K562 (cell line): ENCODE measurements around the gene MRGPRX3. TPM values are rescaled to one million over a fixed set of nuclear protein-coding genes. Genes with fewer than 3 reads are reported as not detected.

Experiments used
- ATAC-seq: fragments of 200-7000 bp; cut with Tn5 transposase; 3 replicates; pipeline ENCODE4 v1.9.1; 2020; ENCODE audit warnings: moderate library complexity
- BruUV-seq: library from RNA; stranded (reverse); fragments of 400-500 nt; replicated peaks from 2 replicates; lab custom pipeline; 2021; lab: Mats Ljungman, UMichigan
- CTCF ChIA-PET: fragments of 300-600 bp; formaldehyde crosslinking; extraction: SDS; loops from one replicate; lab custom pipeline; 2021; ENCODE audit warnings: low intra/inter-chr PET ratio; lab: Yijun Ruan, JAX
- POLR2A ChIA-PET: fragments of 300-600, 350-650 bp; sonication (Branson Sonifier 250); formaldehyde crosslinking; extraction: SDS; loops from one replicate; lab custom pipeline; 2021; ENCODE audit warnings: antibody characterized with exemption, inconsistent platforms; lab: Yijun Ruan, JAX
- DNase-seq, 4 experiments: peaks; one replicate each; pipeline versions ENCODE4 v3.0.0 to v3.0.0-alpha.2; 2011 to 2018; ENCODE audit warnings: low spot score in 3 of 4, mixed read lengths in 3 of 4; ENCODE audit errors: extremely low read depth in 1 of 4
- FAIRE-seq: peaks from 2 replicates; lab custom pipeline; 2011; peaks lifted over from hg19 to GRCh38; lab: Jason Lieb, UNC
- H2AFZ ChIP-seq: 2 replicates; pipeline ENCODE4 v1.6.0; 2011; ENCODE audit warnings: low read depth, low read length, control low read depth, inconsistent platforms
- H3K27ac ChIP-seq: fragments of 200-600 bp; 3 replicates; pipeline ENCODE4 v1.8.0; 2011; ENCODE audit warnings: low read depth, mild to moderate bottlenecking, control low read depth, inconsistent platforms, low read length, moderate library complexity, mixed read lengths; ENCODE audit errors: extremely low read depth
- H3K27me3 ChIP-seq, 2 experiments: fragments of 300-600 bp in 1 of 2; 2 replicates in 1 of 2; 3 replicates in 1 of 2; pipeline versions ENCODE4 v1.6.0 to v1.8.0; 2011; ENCODE audit warnings: inconsistent platforms in 2 of 2, low read length in 2 of 2, mild to moderate bottlenecking in 1 of 2, mixed read lengths in 1 of 2, moderate library complexity in 1 of 2; ENCODE audit not compliant: control insufficient read depth in 2 of 2, insufficient read depth in 2 of 2
- H3K36me3 ChIP-seq: fragments of 300-600 bp; 3 replicates; pipeline ENCODE4 v1.8.0; 2011; ENCODE audit warnings: mild to moderate bottlenecking, low read length, inconsistent platforms; ENCODE audit not compliant: control insufficient read depth, insufficient read depth
- H3K4me1 ChIP-seq, 2 experiments: fragments of 200-600 bp in 1 of 2; replicated peaks in 1 of 2; 2 replicates in 1 of 2; 3 replicates in 1 of 2; pipeline versions ENCODE4 v1.5.1 to v1.8.0; 2011; ENCODE audit warnings: inconsistent platforms in 2 of 2, low read length in 2 of 2, mild to moderate bottlenecking in 1 of 2, mixed read lengths in 1 of 2, moderate library complexity in 1 of 2; ENCODE audit not compliant: control insufficient read depth in 2 of 2, insufficient read depth in 2 of 2
- H3K4me2 ChIP-seq: 2 replicates; pipeline ENCODE4 v1.6.1; 2011; ENCODE audit warnings: low read length, control low read depth, inconsistent platforms, mixed read lengths; ENCODE audit not compliant: insufficient read depth
- H3K4me3 ChIP-seq: fragments of 200-600 bp; sonication (generic), shearing (Covaris generic); 2 replicates; pipeline ENCODE4 v1.5.1; 2016; ENCODE audit warnings: control low read depth, inconsistent platforms
- H3K79me2 ChIP-seq: fragments of 200-600 bp; 3 replicates; pipeline ENCODE4 v1.8.0; 2011; ENCODE audit warnings: low read length, inconsistent platforms; ENCODE audit not compliant: control insufficient read depth, insufficient read depth
- H3K9ac ChIP-seq, 2 experiments: 2 replicates each; pipeline versions ENCODE4 v1.6.0 to v1.6.1; 2011; ENCODE audit warnings: low read depth in 2 of 2, low read length in 2 of 2, control low read depth in 1 of 2, inconsistent platforms in 1 of 2, mild to moderate bottlenecking in 1 of 2, mixed read lengths in 1 of 2; ENCODE audit not compliant: insufficient read depth in 1 of 2
- H3K9me1 ChIP-seq: one replicate; pipeline ENCODE4 v1.6.0; 2011; ENCODE audit warnings: inconsistent platforms, mild to moderate bottlenecking, low read length, moderate library complexity; ENCODE audit not compliant: control insufficient read depth, insufficient read depth
- H3K9me3 ChIP-seq: replicated peaks from 2 replicates; pipeline ENCODE4 v1.5.1; 2011; ENCODE audit warnings: low read depth, low read length, inconsistent platforms; ENCODE audit not compliant: control insufficient read depth, insufficient read depth
- H4K20me1 ChIP-seq: replicated peaks from 2 replicates; pipeline ENCODE4 v1.6.1; 2011; ENCODE audit warnings: low read length, inconsistent platforms, mixed read lengths; ENCODE audit not compliant: control insufficient read depth, insufficient read depth
- GATAD2B ChIP-seq: fragments of 450-650 bp; IDR thresholded peaks from 2 replicates; pipeline ENCODE4 v1.6.1; 2017; ENCODE audit warnings: mild to moderate bottlenecking, borderline replicate concordance
- HDAC2 ChIP-seq: fragments of 450-650 bp; IDR thresholded peaks from 2 replicates; pipeline ENCODE4 v1.6.1; 2016; ENCODE audit warnings: mild to moderate bottlenecking
- HIVEP1 ChIP-seq: fragments of 250-450 bp; sonication (Bioruptor Pico); IDR thresholded peaks from 2 replicates; pipeline ENCODE4 v1.4.0; 2020; ENCODE audit warnings: mild to moderate bottlenecking
- KAT8 ChIP-seq: fragments of 450-650 bp; IDR thresholded peaks from 2 replicates; pipeline ENCODE4 v1.6.1; 2016; ENCODE audit warnings: low read depth, mild to moderate bottlenecking
- MTA1 ChIP-seq: fragments of 450-650 bp; IDR thresholded peaks from 2 replicates; pipeline ENCODE4 v1.6.1; 2017; ENCODE audit warnings: borderline replicate concordance
- MYC ChIP-seq, 2 experiments: fragments of 250-450 bp in 1 of 2; sonication (Bioruptor Pico) in 1 of 2; IDR thresholded peaks; 2 replicates each; pipeline versions ENCODE4 v1.5.1 to v1.6.1; 2012 to 2021; ENCODE audit warnings: low read depth in 2 of 2, borderline replicate concordance in 1 of 2, improper control_type of control experiment in 1 of 2, low read length in 1 of 2, mild to moderate bottlenecking in 1 of 2, moderate library complexity in 1 of 2
- NCOA1 ChIP-seq: fragments of 450-650 bp; IDR thresholded peaks from 2 replicates; pipeline ENCODE4 v1.6.1; 2016; ENCODE audit warnings: low read depth
- PRMT5 ChIP-seq: sonication (generic); formaldehyde crosslinking; IDR thresholded peaks from 2 replicates; pipeline ENCODE4 v1.5.0; 2020; ENCODE audit warnings: missing genetic modification reagents
- STAG1 ChIP-seq: sonication (generic); formaldehyde crosslinking; IDR thresholded peaks from 2 replicates; pipeline ENCODE4 v1.5.0; 2020; ENCODE audit warnings: missing genetic modification reagents, borderline replicate concordance
- TEAD4 ChIP-seq, 2 experiments: sonication (generic) in 1 of 2; formaldehyde crosslinking in 1 of 2; IDR thresholded peaks; 2 replicates each; pipeline versions ENCODE4 v1.6.1 to v1.8.0; 2012 to 2022; ENCODE audit warnings: borderline replicate concordance in 1 of 2, inconsistent platforms in 1 of 2, low read length in 1 of 2, mild to moderate bottlenecking in 1 of 2, missing genetic modification reagents in 1 of 2
- YY1 ChIP-seq, 3 experiments: IDR thresholded peaks; 2 replicates each; pipeline ENCODE4 v1.6.1; 2011; ENCODE audit warnings: low read length in 2 of 3, mild to moderate bottlenecking in 2 of 3, moderate library complexity in 2 of 3, borderline replicate concordance in 1 of 3, control low read depth in 1 of 3, low read depth in 1 of 3; ENCODE audit not compliant: insufficient read depth in 3 of 3, insufficient replicate concordance in 2 of 3, control insufficient read depth in 1 of 3, insufficient read length in 1 of 3; ENCODE audit errors: extremely low read depth in 1 of 3
- WGBS: fragments of 100-300 bp; shearing (Covaris generic); methylation state at CpG from one replicate; pipeline ENCODE4 v1.1.6; 2016; ENCODE audit warnings: low coverage, mixed read lengths; ENCODE audit not compliant: insufficient coverage; ENCODE audit errors: missing lambda C conversion rate; 5-methylcytosine and 5-hydroxymethylcytosine counted together
- in situ Hi-C: fragments of 300-500 bp; cut with MboI; formaldehyde crosslinking; loops from 4 replicates; pipeline ENCODE4 v1.15.0; 2018; ENCODE audit warnings: inconsistent platforms, mixed read lengths
- intact Hi-C: fragments of 100-400 bp; cut with micrococcal nuclease; formaldehyde crosslinking; loops from 2 replicates; pipeline ENCODE4 v1.14.2; 2022
- polyA plus RNA-seq, 8 experiments: library from polyadenylated mRNA; depleted of rRNA in 4 of 8; stranded (reverse) in 5 of 8; unstranded in 3 of 8; fragments of >200 nt; fragmentation: Nextera tagmentation in 2 of 8; fragmentation: Illumina TruSeq in 1 of 8; extraction: Ambion mirVana in 2 of 8; extraction: Trizol in 1 of 8; gene quantifications; 2 replicates each; pipeline versions ENCODE4 v1.2.1 to v1.2.3, GENCODE V29; 2011 to 2014; ENCODE audit warnings: inconsistent platforms in 1 of 8, missing spikeins in 1 of 8
- total RNA-seq, 7 experiments: library from RNA; depleted of rRNA in 6 of 7; stranded (reverse); fragments of >200 nt in 6 of 7; fragmentation: Illumina TruSeq in 2 of 7; extraction: Trizol in 2 of 7; gene quantifications; 2 replicates each; pipeline versions ENCODE4 v1.2.1 to v1.2.3, GENCODE V29; 2011 to 2021; ENCODE audit warnings: low replicate concordance in 1 of 7
- TF ChIP-seq, protein P1 (sequence below): sonication (generic); formaldehyde crosslinking; IDR thresholded peaks from 2 replicates; pipeline ENCODE4 v1.8.0; 2022; ENCODE audit warnings: mild to moderate bottlenecking, missing genetic modification reagents, borderline replicate concordance
- TF ChIP-seq, protein P2 (sequence below): sonication (generic); formaldehyde crosslinking; IDR thresholded peaks from 2 replicates; pipeline ENCODE4 v1.9.0; 2022; ENCODE audit warnings: mild to moderate bottlenecking, missing genetic modification reagents

MRGPRX3 gene
- total and polyA plus RNA-seq, 9 of the 15 experiments (the other 6 are each of a cell fraction or from before 2014, with no cell fraction given): not detected

DNA sequence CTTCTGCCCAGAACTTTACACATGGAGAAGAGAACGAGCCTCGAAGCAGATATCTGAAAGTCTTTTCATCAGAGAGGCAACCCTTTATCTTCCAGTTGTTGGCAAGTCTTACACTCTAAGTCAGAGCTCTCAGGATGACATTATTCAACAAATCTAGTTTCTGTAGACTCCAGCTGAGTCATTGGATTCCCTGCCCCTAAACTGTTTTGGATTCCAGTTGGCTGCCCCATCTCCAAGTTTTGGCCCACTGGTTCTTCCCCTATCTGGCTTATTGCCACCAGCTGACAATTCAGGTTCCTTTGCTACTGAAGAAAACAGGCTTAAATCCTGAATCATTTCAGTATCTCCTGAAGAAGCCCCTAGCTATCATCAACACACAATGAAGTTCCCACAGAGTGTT, 40.6 kb upstream of the MRGPRX3 start:
- Histone ChIP-seq H4K20me1 (no peaks in the 10 kb centered on the region), H3K79me2 (no peaks in the 10 kb centered on the region), H3K36me3 (peaks cover 91% of the 10 kb centered on the region), H3K4me1 (no peaks in the 10 kb centered on the region; a peak in 1 of 5 replicates), H3K9ac (no peak overlapping the region), H3K9me1 (no peaks in the 10 kb centered on the region), H3K27ac (no peak overlapping the region), H3K4me2 (no peak overlapping the region), H3K4me3 (no peak overlapping the region), H3K9me3 (no peaks in the 10 kb centered on the region), H3K27me3 (no peaks in the 10 kb centered on the region), H2AFZ (no peak overlapping the region)
- DNase-seq (no peak), ATAC-seq (no peak), FAIRE-seq (no peak)
- CTCF ChIA-PET: no interaction called here
- WGBS: 88% methylated on average over 2 of the region's 2 CpGs
- TF ChIP-seq MYC (IDR thresholded peaks at IDR 0.05; ENCODE audit: low read depth, low read length): no peak
- no peak for TF ChIP-seq MYC (CRISPR knock-in tag; IDR thresholded peaks at IDR 0.05; ENCODE audit: borderline replicate concordance, low read depth)
- no peak for TF ChIP-seq HIVEP1
- TF ChIP-seq TEAD4 (IDR thresholded peaks at IDR 0.05; ENCODE audit: low read length): no peak
- TF ChIP-seq TEAD4 (CRISPR knock-in tag; IDR thresholded peaks at IDR 0.05; ENCODE audit: borderline replicate concordance): no peak
- TF ChIP-seq YY1 (IDR thresholded peaks at IDR 0.05; ENCODE audit: borderline replicate concordance in 1 of 3, control insufficient read depth in 1 of 3, extremely low read depth in 1 of 3, insufficient read depth in 3 of 3, insufficient read length in 1 of 3, insufficient replicate concordance in 2 of 3, low read depth in 1 of 3, low read length in 2 of 3): no peak
- TF ChIP-seq MTA1: no peak
- TF ChIP-seq, protein P1, sequence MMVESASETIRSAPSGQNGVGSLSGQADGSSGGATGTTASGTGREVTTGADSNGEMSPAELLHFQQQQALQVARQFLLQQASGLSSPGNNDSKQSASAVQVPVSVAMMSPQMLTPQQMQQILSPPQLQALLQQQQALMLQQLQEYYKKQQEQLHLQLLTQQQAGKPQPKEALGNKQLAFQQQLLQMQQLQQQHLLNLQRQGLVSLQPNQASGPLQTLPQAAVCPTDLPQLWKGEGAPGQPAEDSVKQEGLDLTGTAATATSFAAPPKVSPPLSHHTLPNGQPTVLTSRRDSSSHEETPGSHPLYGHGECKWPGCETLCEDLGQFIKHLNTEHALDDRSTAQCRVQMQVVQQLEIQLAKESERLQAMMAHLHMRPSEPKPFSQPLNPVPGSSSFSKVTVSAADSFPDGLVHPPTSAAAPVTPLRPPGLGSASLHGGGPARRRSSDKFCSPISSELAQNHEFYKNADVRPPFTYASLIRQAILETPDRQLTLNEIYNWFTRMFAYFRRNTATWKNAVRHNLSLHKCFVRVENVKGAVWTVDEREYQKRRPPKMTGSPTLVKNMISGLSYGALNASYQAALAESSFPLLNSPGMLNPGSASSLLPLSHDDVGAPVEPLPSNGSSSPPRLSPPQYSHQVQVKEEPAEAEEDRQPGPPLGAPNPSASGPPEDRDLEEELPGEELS: no peak
- TF ChIP-seq, protein P2, sequence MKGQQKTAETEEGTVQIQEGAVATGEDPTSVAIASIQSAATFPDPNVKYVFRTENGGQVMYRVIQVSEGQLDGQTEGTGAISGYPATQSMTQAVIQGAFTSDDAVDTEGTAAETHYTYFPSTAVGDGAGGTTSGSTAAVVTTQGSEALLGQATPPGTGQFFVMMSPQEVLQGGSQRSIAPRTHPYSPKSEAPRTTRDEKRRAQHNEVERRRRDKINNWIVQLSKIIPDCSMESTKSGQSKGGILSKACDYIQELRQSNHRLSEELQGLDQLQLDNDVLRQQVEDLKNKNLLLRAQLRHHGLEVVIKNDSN (CRISPR knock-in tag): no peak
- TF ChIP-seq GATAD2B: no peak
- no peak for TF ChIP-seq HDAC2
- TF ChIP-seq PRMT5 (CRISPR knock-in tag): no peak
- no peak for TF ChIP-seq KAT8
- TF ChIP-seq NCOA1: no peak
- no peak for TF ChIP-seq STAG1 (CRISPR knock-in tag)
- intact Hi-C loops: no loop called here
- POLR2A ChIA-PET: no interaction called here
- no TSS peak for BruUV-seq
- in situ Hi-C loops: no loop called here
